B cell (primary cell): ENCODE data around the gene RBM20. TPM values are rescaled to one million over a fixed set of nuclear protein-coding genes. Genes with fewer than 3 reads are reported as not detected.

Experiments
- ATAC-seq: fragments of 200-7000 bp; cut with Tn5 transposase; one replicate; pipeline ENCODE4 v1.10.0; 2021; ENCODE audit warnings: low read depth, mild to moderate bottlenecking, moderate number of reproducible peaks, moderate library complexity
- CTCF ChIA-PET: fragments of 350-600 bp; sonication (Branson Sonifier 250); formaldehyde crosslinking; loops from one replicate; lab custom pipeline; 2021; ENCODE audit warnings: antibody characterized with exemption, inconsistent platforms; lab: Charles Lee
- POLR2A ChIA-PET: fragments of 350-600 bp; sonication (Branson Sonifier 250); formaldehyde crosslinking; loops from one replicate; lab custom pipeline; 2021; ENCODE audit warnings: antibody characterized with exemption; lab: Charles Lee
- DNase-seq: peaks from one replicate; pipeline ENCODE4 v3.0.0; 2013
- H2AFZ ChIP-seq: 2 replicates; pipeline ENCODE4 v1.6.1; 2012; ENCODE audit warnings: mild to moderate bottlenecking, low read depth, low read length; ENCODE audit not compliant: insufficient read depth, poor library complexity, severe bottlenecking
- H3K27ac ChIP-seq, 2 donors: 1 replicate in 1 of 2; 2 replicates in 1 of 2; pipeline ENCODE4 v1.5.1; 2012 to 2013; ENCODE audit warnings: low read length in 2 of 2, mild to moderate bottlenecking in 2 of 2, moderate library complexity in 1 of 2
- H3K27me3 ChIP-seq, 4 experiments: fragments of 200-600 bp in 1 of 4; sonication (generic) in 1 of 4; replicated peaks in 1 of 4; 1 replicate in 2 of 4; 2 replicates in 2 of 4; pipeline versions ENCODE4 v1.6.1 to v1.7.0; 2013 to 2016; ENCODE audit warnings: low read length in 3 of 4, mild to moderate bottlenecking in 2 of 4, mixed read lengths in 1 of 4, moderate library complexity in 1 of 4; ENCODE audit not compliant: insufficient read depth in 4 of 4, control insufficient read depth in 3 of 4; ENCODE audit errors: control extremely low read depth in 1 of 4
- H3K36me3 ChIP-seq, 2 experiments: replicated peaks in 1 of 2; 1 replicate in 1 of 2; 2 replicates in 1 of 2; pipeline versions ENCODE4 v1.6.1 to v1.7.1; 2013; ENCODE audit warnings: low read length in 1 of 2; ENCODE audit not compliant: insufficient read depth in 2 of 2, control insufficient read depth in 1 of 2; ENCODE audit errors: control extremely low read depth in 1 of 2, extremely low read depth in 1 of 2
- H3K4me1 ChIP-seq, 2 donors: fragments of 200-600 bp in 1 of 2; sonication (generic) in 1 of 2; 1 replicate in 1 of 2; 2 replicates in 1 of 2; pipeline versions ENCODE4 v1.5.1 to v1.6.1; 2013 to 2017; ENCODE audit warnings: low read length in 2 of 2; ENCODE audit not compliant: control insufficient read depth in 2 of 2, insufficient read depth in 2 of 2
- H3K4me2 ChIP-seq: replicated peaks from 2 replicates; pipeline ENCODE3; 2012; ENCODE audit warnings: mild to moderate bottlenecking, low read depth, low read length; ENCODE audit not compliant: poor library complexity, severe bottlenecking
- H3K4me3 ChIP-seq, 5 experiments: fragments of 200-600 bp in 1 of 5; sonication (generic) in 1 of 5; 1 replicate in 3 of 5; 2 replicates in 2 of 5; pipeline versions ENCODE4 v1.5.1 to v1.7.0; 2011 to 2016; ENCODE audit warnings: low read length in 4 of 5, mild to moderate bottlenecking in 4 of 5, low read depth in 2 of 5, control low read depth in 1 of 5, moderate library complexity in 1 of 5; ENCODE audit not compliant: insufficient read depth in 1 of 5; ENCODE audit errors: control extremely low read depth in 1 of 5, extremely low read depth in 1 of 5
- H3K79me2 ChIP-seq: fragments of 200-600 bp; sonication (generic); one replicate; pipeline ENCODE4 v1.6.0; 2016; ENCODE audit warnings: low read length; ENCODE audit not compliant: control insufficient read depth, insufficient read depth
- H3K9ac ChIP-seq: fragments of 200-600 bp; sonication (generic); 2 replicates; pipeline ENCODE4 v1.6.1; 2017; ENCODE audit warnings: mild to moderate bottlenecking, low read length, moderate library complexity
- H3K9me3 ChIP-seq, 3 donors: one replicate each; pipeline versions ENCODE4 v1.6.1 to v1.7.1; 2013; ENCODE audit warnings: low read length in 2 of 3; ENCODE audit not compliant: control insufficient read depth in 2 of 3, insufficient read depth in 1 of 3; ENCODE audit errors: control extremely low read depth in 1 of 3
- H4K20me1 ChIP-seq: 2 replicates; pipeline ENCODE4 v1.6.0; 2012; ENCODE audit warnings: mild to moderate bottlenecking, low read length; ENCODE audit not compliant: insufficient read depth, control insufficient read depth, poor library complexity, severe bottlenecking
- H3K27ac Mint-ChIP-seq: one replicate; pipeline ENCODE4 v1.8.0; 2021; ENCODE audit warnings: mixed read lengths
- H3K27me3 Mint-ChIP-seq: one replicate; pipeline ENCODE4 v1.8.0; 2021; ENCODE audit warnings: mixed read lengths
- H3K4me1 Mint-ChIP-seq: one replicate; pipeline ENCODE4 v1.8.0; 2021; ENCODE audit warnings: mixed read lengths
- H3K4me3 Mint-ChIP-seq: one replicate; pipeline ENCODE4 v1.8.0; 2021; ENCODE audit warnings: mixed read lengths
- H3K9me3 Mint-ChIP-seq: one replicate; pipeline ENCODE4 v1.8.0; 2022; ENCODE audit warnings: mixed read lengths; ENCODE audit not compliant: insufficient read depth
- CTCF ChIP-seq: fragments of 200-600 bp; IDR thresholded peaks from one replicate; pipeline ENCODE4 v1.8.0; 2022; ENCODE audit warnings: antibody characterized with exemption, mild to moderate bottlenecking
- EZH2 ChIP-seq: IDR thresholded peaks from 2 replicates; pipeline ENCODE4 v1.6.1; 2012; ENCODE audit warnings: borderline replicate concordance, low read depth, mild to moderate bottlenecking, moderate library complexity, low read length; ENCODE audit not compliant: insufficient read depth, poor library complexity, severe bottlenecking
- WGBS: methylation state at CpG from one replicate; pipeline ENCODE4 v1.1.5; 2013; ENCODE audit warnings: missing lambda C conversion rate; ENCODE audit not compliant: insufficient coverage; 5-methylcytosine and 5-hydroxymethylcytosine counted together
- intact Hi-C: fragments of 100-400 bp; cut with micrococcal nuclease; formaldehyde crosslinking; loops from one replicate; pipeline ENCODE4 v1.10.0; 2022
- polyA plus RNA-seq: library from polyadenylated mRNA; depleted of rRNA; stranded (reverse); fragments of >200 nt; gene quantifications from 2 replicates; pipeline ENCODE4 v1.2.3, GENCODE V29; 2012
- total RNA-seq, 2 donors: library from RNA; stranded (reverse); fragments of 120-200 nt in 1 of 2; gene quantifications; 1 replicate in 1 of 2; 2 replicates in 1 of 2; pipeline versions ENCODE4 v1.2.3 to v1.2.4, GENCODE V29; 2013 to 2022

The RBM20 gene
- total and polyA plus RNA-seq, 2 donors (not counting 1 experiment from before 2014, with no cell fraction given) = not detected

DNA sequence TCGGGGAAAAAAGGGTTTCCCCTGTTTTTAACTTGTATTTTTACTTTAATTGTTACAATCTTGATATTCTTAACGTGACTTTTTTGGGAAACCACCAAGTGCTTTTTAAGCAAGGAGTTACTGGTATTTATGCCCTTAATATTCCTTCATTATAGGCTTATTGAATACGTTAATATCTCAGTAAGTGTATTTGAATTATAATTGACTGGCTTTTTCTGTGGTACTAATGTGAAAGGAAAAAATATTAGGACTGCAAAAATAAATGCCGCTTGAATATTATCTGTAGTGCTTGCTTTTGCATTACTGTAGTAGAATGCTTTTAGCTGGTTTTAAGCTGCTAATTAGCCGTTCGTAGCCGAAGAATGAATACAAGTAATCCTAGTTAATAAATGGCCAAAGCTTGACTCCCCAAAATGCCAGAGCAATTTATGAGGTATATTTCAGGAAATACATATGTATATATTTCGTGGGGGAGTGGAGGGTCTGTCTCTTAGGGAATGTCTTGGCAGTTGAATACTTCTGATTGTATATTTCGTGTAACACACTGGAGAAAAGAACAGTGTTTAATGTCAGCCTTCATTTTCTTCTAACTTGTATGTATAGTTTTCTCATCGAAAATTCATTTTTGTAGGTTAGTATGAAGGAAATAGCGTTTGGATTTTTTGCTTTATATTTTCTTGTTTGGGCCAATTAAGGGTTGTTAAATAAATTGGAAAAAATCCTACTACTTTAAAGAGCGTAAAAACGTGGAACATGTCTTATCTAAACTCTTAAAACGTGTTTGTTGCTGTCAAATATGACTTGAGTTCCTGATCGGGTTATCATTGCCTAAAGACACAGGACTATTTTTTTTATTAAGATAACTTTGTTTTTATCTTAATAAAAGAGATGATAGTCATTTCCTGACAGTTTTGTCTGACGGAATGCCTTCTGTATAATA is 229.1 kb downstream of the RBM20 start:
- Histone ChIP-seq H3K4me2 (peak overlapping the region; percentile 87), H3K4me3 (peak overlapping the region; percentile 82 to 94 (median 85)), H3K9me3 (no peaks in the 10 kb centered on the region), H4K20me1 (peaks cover 11% of the 10 kb centered on the region), H3K27ac (peak overlapping the region; percentile 89 to 94), H3K79me2 (peaks cover 81% of the 10 kb centered on the region), H3K36me3 (peaks cover 0 to 20% of the 10 kb centered on the region in 2 experiments), H3K9ac (peak overlapping the region; percentile 88), H3K27me3 (no peaks in the 10 kb centered on the region), H3K4me1 (peaks cover 44% of the 10 kb centered on the region in 2 donors), H2AFZ (peak overlapping the region; percentile 68)
- DNase-seq = no peak
- no peaks in the 10 kb centered on the region for H3K9me3 Mint-ChIP-seq
- TF ChIP-seq CTCF (no peak), EZH2 (no peak)
- no peaks in the 10 kb centered on the region for H3K27me3 Mint-ChIP-seq
- intact Hi-C loops = loop anchor here (1.0 to 5.0 kb wide), 7 partner anchors 9 to 306 kb away; partner anchors contain the start of genes BBIP1, SHOC2 and SMC3
- H3K4me1 Mint-ChIP-seq = peaks cover 57% of the 10 kb centered on the region
- peak overlapping the region; percentile 91 for H3K4me3 Mint-ChIP-seq
- ChIA-PET POLR2A (interaction anchor here (0.7 to 2.7 kb wide), 7 partner anchors 9 to 819 kb away, joined by 3 to 44 read pairs (median 5); partner anchors contain the start of genes BBIP1 and SHOC2), CTCF (interaction anchor here (0.6 to 2.3 kb wide), 13 partner anchors 9 to 127 kb away, joined by 3 to 56 read pairs (median 4); no protein-coding TSS in a partner anchor)
- H3K27ac Mint-ChIP-seq = peak overlapping the region; percentile 85
- WGBS = no CpG with 5 or more reads among the region's 16 CpGs
- no peak for ATAC-seq
